GM18526 (cell line): ENCODE measurements around the gene PTF1A.

Experiments used
- POLR2A ChIP-seq: IDR thresholded peaks from 3 replicates; pipeline ENCODE4 v1.6.1; 2011; ENCODE audit not compliant: insufficient read length; ENCODE audit errors: extremely low read depth

Gene PTF1A

GRCh38 chr10:23174074-23174976 lies 17.8 kb upstream of the PTF1A start:
- TF ChIP-seq POLR2A: no peak

DNA sequence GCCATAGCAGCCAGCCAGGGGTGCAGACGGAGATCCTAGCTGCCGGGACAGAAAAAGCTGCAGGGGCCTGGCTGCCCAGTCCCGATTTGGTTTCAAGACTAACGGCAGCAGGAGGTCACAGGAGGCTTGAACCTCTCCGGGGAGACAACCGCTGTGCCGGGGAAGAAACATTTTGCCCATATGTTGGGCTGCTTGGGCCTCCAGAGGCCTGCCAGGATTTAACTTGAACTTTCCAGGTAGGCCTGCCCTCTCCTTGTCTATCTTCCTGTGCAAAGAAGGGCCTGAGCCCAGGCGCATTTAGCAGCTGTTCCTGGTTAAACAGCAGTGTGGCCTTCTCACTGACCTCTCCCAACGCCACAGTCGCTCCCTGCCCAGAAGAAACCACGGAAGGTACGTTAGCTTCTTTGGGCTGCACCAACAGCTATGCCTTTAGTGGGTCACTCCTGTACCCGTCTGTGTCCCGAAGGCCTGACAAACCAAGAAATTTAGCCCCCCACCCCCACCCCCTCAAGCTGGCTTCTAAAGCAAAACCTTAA lies 17.1 kb upstream of the PTF1A start:
- TF ChIP-seq POLR2A: no peak

DNA sequence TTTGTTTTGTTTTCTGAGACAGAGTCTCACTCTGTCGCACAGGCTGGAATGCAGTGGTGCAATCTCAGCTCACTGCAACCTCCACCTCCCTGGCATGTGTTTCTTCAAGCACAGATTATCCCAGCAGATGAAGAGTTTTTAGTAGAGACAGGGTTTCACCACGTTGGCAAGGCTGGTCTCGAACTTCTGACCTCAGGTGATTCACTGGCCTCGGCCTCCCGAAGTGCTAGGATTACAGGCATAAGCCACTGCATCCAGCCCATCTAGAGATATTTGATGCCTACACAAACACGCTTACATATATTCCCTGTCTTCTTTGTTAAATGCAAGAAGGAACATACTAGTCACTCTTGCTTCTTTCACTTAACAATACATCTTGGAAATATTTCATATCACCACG lies 5.9 kb upstream of the PTF1A start:
- no peak for TF ChIP-seq POLR2A

DNA sequence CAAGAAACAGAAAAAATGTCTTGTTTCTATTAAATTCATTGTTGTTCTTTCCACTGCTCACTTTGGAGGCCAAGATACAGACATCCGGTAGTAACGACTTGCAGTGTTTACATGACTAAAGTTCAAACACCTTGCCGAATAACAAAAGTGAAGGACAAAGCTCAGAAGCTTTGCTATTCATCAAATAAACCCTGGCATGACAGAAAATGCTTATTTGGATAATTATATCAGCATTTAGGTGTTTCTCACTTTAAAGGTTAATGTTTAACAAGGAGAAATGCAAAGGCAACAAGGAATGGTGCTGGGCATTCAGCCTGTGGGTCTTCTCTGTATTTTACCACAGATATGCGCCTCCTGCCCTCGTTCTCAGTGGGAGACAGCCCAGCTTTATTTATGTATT lies 5.4 kb upstream of the PTF1A start:
- no peak for TF ChIP-seq POLR2A

GRCh38 chr10:23187155-23187554 lies 5.0 kb upstream of the PTF1A start:
- no peak for TF ChIP-seq POLR2A

DNA sequence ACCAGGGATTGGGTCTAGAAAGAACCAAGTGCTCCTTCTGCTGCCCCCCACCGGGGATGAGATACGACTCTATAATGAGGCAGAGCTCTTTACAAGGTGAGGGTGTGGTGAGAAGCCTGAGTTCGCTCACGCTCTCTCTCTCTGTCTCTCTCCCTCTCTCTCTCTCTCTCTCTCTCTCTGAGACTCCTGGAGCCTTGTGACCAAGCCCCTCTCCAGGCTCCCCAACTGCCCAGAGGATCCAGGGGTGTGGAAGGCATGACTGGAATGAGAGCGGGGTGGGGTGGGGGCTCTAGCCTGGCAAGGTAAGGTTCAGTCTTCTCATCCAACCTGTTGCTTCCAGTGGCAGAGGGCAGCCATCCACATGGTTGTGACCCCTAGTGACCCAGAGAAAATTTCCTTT lies 3.1 kb upstream of the PTF1A start:
- no peak for TF ChIP-seq POLR2A

DNA sequence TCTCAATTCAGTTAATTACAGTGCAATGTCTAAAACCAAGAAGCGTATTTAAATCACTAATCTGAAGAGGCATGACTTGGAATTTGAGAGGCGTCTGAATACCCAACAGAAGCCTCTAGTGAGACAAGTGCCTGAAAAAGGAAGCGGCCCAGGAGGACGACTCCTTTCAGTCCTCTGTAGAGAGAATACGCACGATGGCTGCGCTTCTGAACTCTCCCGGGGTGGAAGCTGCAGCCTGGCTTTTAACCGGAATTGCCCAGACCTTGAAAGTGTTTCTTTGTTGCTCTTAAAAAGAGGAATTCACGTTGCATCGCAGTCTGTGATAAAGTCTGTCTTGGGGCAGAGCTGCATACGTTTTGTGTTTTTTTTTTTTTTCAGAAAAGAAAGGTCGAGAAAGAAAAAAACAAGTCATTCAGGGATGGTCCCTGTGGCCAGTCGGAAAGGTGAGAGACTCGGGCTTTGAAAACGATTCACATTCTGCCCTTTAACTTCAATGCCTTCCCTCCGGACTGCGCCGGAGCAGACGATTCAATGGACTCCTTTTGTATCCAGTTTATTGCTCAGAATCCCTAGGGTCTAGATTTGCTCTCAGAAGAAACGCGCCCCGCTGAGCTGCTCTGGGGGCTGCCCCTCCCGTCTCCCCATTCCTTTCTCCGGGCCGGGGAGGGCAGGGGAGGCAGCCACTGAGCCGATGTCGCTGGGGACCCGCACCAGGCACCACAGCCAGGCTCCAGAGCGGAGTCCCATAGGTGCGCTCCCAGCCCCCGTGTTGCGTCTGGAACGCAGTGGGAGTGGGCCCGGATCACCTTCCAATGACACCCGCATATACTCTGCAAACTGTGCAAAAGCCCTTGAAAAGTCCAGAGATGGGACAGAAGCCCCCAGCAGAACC lies 994 bp upstream of the PTF1A start:
- TF ChIP-seq POLR2A: no peak

DNA sequence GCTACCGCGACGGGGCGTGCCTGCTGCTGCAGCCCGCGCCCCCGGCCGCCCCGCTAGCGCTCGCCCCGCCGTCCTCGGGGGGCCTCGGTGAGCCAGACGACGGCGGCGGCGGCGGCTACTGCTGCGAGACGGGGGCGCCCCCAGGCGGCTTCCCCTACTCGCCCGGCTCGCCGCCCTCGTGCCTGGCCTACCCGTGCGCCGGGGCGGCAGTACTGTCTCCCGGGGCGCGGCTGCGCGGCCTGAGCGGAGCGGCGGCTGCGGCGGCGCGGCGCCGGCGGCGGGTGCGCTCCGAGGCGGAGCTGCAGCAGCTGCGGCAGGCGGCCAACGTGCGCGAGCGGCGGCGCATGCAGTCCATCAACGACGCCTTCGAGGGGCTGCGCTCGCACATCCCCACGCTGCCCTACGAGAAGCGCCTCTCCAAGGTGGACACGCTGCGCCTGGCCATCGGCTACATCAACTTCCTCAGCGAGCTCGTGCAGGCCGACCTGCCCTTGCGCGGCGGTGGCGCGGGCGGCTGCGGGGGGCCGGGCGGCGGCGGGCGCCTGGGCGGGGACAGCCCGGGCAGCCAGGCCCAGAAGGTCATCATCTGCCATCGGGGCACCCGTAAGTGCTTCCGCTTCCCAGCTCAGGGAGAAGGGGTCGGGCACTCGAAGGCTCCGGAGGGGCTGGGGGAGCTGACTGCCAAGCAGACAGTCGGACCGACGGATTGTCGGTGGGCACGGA lies 761 bp downstream of the PTF1A start:
- TF ChIP-seq POLR2A: no peak

DNA sequence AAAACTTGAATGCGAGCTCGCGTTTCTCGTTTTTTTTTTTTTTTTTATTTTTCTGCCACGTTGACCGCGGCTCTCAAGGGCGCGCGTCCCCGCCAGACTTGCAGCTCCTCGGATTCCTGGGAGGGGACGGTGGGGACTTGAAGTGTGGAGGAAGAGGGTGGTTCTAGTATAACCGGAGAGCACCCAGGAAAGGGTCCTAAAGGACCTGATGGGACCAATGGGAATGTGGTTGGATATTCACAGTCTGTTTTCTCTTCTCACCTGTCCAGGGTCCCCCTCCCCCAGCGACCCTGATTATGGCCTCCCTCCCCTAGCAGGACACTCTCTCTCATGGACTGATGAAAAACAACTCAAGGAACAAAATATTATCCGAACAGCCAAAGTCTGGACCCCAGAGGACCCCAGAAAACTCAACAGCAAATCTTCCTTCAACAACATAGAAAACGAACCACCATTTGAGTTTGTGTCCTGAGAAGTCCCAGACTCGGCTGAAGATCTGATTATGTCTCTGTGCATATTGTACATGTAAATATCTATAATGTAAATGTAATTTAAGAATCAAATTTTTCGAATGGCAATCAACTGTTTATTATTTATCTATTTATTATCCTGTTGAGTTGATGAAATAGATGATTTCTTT lies 1.4 kb downstream of the PTF1A start:
- TF ChIP-seq POLR2A: no peak

GRCh38 chr10:23194471-23194965 lies 2.4 kb downstream of the PTF1A start:
- TF ChIP-seq POLR2A: no peak

DNA sequence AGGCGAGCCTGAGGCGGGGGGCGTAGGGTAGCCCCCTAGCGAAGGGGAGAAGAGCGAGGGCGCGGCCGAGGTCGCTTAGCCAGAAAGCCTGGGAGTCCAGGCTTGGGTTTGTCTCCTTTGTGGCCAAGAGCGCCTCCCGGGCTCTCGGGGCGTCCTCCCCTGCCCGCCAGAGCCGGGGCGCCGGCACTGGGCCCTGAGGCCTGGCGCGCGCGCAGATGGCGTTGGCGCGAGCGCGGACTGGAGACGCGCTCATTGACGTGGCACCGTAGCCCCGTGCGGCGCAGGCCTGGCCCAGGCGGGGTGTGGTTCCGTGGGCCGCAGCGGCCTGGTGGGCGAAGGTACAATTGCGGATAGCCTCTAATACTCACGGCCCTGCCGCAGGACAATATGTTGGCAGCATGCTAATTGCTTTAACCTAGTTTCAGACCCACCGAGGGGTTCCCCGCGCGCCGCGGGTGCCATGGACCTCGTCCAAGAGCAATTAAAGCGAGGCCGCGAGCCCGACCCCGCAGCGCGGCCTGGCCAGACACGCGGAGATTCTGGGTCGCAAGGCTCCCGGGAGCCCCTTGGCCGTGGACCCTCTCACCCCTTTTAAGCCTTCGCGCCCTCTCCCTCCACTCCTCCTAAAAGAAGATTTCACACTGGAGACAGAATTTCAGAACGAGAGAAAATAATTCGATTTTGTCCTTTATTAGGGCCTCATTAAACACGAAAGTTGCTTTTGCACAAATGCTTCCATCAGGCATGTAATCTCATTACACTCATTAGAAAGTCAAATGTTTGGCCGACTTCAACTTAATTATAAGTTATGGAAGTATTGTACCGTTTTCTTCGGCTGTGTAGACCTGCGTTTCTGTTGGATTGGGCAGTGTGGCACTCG lies 3.1 kb downstream of the PTF1A start:
- no peak for TF ChIP-seq POLR2A

DNA sequence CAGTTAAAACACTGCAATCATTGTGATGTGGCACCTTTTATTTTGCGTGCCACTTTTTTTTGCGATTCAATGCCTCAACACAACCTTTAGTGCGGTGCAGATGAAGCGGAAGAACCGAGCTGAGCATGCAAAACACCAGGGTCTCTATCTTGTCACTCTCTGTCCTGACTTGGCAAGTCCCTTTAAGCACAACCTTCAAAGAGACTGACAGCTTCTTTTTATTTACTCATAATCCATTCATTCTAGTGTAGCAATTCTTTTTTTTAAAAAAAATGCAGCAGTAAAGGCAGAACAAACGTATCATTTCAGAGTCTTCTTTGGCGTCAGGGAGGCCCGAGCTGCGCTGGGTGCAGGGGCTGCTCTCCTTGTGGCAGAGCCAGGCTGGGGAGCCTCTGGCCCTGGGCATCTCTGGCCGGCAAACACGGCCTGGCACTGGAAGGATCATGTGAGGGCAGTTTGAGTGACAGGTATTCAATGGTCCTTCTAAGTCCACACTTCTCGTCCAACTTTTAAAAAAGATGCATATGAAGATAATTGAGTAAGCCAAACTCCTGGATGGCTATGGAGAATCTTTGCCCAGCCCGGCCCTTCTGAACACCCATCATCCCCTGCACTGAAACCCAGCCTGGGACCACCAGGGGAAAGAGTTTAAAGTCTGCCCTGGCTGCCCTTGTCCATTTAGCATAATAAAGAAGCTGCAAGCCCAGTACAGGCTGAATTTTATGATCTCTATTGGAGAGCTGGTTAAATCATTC lies 3.9 kb downstream of the PTF1A start:
- no peak for TF ChIP-seq POLR2A

- no peak for TF ChIP-seq POLR2A
Measured at GRCh38 chr10:23196915-23197314, 4.8 kb downstream of the PTF1A start.
